Lower leg skin (tissue), 3 donors: ENCODE measurements around the gene SULT2A1.
"Not testable (repeated sequence)": the region's sequence is repeated elsewhere in the genome, so short reads cannot be mapped to it uniquely, and the experiment has no call there.

ENCODE experiments used
- POLR2A ChIP-seq, 2 donors: fragments of 450-650 bp; IDR thresholded peaks; one replicate each; pipeline ENCODE4 v1.6.1; 2016 to 2017; ENCODE audit warnings: antibody characterized with exemption in 2 of 2, mild to moderate bottlenecking in 1 of 2, moderate library complexity in 1 of 2
- TF ChIP-seq, protein P1 (sequence below), 3 donors: fragments of 450-650 bp; IDR thresholded peaks; one replicate each; pipeline ENCODE4 v1.5.1; 2016; ENCODE audit warnings: antibody characterized with exemption in 3 of 3, mild to moderate bottlenecking in 3 of 3, moderate library complexity in 2 of 3

- TF ChIP-seq, protein P1, sequence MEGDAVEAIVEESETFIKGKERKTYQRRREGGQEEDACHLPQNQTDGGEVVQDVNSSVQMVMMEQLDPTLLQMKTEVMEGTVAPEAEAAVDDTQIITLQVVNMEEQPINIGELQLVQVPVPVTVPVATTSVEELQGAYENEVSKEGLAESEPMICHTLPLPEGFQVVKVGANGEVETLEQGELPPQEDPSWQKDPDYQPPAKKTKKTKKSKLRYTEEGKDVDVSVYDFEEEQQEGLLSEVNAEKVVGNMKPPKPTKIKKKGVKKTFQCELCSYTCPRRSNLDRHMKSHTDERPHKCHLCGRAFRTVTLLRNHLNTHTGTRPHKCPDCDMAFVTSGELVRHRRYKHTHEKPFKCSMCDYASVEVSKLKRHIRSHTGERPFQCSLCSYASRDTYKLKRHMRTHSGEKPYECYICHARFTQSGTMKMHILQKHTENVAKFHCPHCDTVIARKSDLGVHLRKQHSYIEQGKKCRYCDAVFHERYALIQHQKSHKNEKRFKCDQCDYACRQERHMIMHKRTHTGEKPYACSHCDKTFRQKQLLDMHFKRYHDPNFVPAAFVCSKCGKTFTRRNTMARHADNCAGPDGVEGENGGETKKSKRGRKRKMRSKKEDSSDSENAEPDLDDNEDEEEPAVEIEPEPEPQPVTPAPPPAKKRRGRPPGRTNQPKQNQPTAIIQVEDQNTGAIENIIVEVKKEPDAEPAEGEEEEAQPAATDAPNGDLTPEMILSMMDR (IDR thresholded peaks at IDR 0.05), result not testable (repeated sequence)
- TF ChIP-seq POLR2A (IDR thresholded peaks at IDR 0.05), result not testable (repeated sequence)
Measured at GRCh38 chr19:47910191-47910590, 24.1 kb upstream of the SULT2A1 start.
